ENCODE measurements around the gene SPOCD1.

GRCh38 chr1:31774495-31774894 lies 41.3 kb downstream of the SPOCD1 start:
- TF ChIP-seq CTCF (IDR thresholded peaks at IDR 0.05), result no peak
- TF ChIP-seq POLR2A (IDR thresholded peaks at IDR 0.05), result no peak

Data from transverse colon (tissue), 3 donors.